Left ventricle myocardium inferior (tissue), 1 donor: ENCODE measurements around the gene TNFAIP3. TPM values are rescaled to one million over a fixed set of nuclear protein-coding genes. Genes with fewer than 3 reads are reported as not detected.

ENCODE experiments used
- DNase-seq: peaks from one replicate; pipeline ENCODE4 v3.0.0-alpha.2; 2020
- H3K27ac ChIP-seq: fragments of 200-600 bp; replicated peaks from 2 replicates; pipeline ENCODE4 v1.8.0; 2021
- H3K27me3 ChIP-seq: fragments of 200-600 bp; 2 replicates; pipeline ENCODE4 v1.8.0; 2021; ENCODE audit warnings: low read depth
- H3K36me3 ChIP-seq: fragments of 200-600 bp; 2 replicates; pipeline ENCODE4 v1.8.0; 2021
- H3K4me1 ChIP-seq: fragments of 200-600 bp; 2 replicates; pipeline ENCODE4 v1.8.0; 2021
- H3K4me3 ChIP-seq: fragments of 200-600 bp; 2 replicates; pipeline ENCODE4 v1.8.0; 2021; ENCODE audit warnings: mild to moderate bottlenecking, moderate library complexity
- H3K9me3 ChIP-seq: fragments of 200-600 bp; replicated peaks from 2 replicates; pipeline ENCODE4 v1.8.0; 2021
- intact Hi-C: fragments of 100-400 bp; cut with micrococcal nuclease; formaldehyde crosslinking; loops from one replicate; pipeline ENCODE4 v1.11.0; 2022
- long read RNA-seq: library from polyadenylated mRNA; unstranded; transcript quantifications from one replicate; pipeline ENCODE4 v2.0.0, GENCODE V29; 2021
- total RNA-seq: library from RNA; stranded (reverse); fragmentation: NEBNext Ultra II Directional; extraction: Animal tissue kit (Norgen Biotek cat#: 25700); gene quantifications from one replicate; pipeline ENCODE4 v1.2.1, GENCODE V29; 2021
- TF ChIP-seq, protein P1 (sequence below): fragments of 200-600 bp; IDR thresholded peaks from 2 replicates; pipeline ENCODE4 v1.8.0; 2021; ENCODE audit warnings: antibody characterized with exemption, mild to moderate bottlenecking, borderline replicate concordance
- donor health status: DM: no; HTN: yes; CAD: no; lungs with severe emphysema.

The TNFAIP3 gene
- 7.0 TPM for total RNA-seq
- long read RNA-seq, partial matches to known transcripts = 2 of 3 reads
- long read RNA-seq, other reads (novel, unspliced or antisense) = 1 of 3 reads

GRCh38 chr6:137866914-137867684 lies at the start of gene TNFAIP3:
Gene TNFAIP3 (plus strand): TSS chr6:137867259. CDS start chr6:137871228, 3,969 bp downstream.
- intact Hi-C loops = loop anchor here (10.0 kb wide), 1 partner anchor 62 kb away; no protein-coding TSS in a partner anchor
- H3K27ac ChIP-seq = peak within 1 kb of the TSS; percentile 93
- H3K36me3 ChIP-seq = peaks cover 10% of the 10 kb centered on the region
- peak within 1 kb of the TSS; percentile 100 for H3K4me3 ChIP-seq
- H3K4me1 ChIP-seq = peaks cover 60% of the 10 kb centered on the region
- TF ChIP-seq, protein P1, sequence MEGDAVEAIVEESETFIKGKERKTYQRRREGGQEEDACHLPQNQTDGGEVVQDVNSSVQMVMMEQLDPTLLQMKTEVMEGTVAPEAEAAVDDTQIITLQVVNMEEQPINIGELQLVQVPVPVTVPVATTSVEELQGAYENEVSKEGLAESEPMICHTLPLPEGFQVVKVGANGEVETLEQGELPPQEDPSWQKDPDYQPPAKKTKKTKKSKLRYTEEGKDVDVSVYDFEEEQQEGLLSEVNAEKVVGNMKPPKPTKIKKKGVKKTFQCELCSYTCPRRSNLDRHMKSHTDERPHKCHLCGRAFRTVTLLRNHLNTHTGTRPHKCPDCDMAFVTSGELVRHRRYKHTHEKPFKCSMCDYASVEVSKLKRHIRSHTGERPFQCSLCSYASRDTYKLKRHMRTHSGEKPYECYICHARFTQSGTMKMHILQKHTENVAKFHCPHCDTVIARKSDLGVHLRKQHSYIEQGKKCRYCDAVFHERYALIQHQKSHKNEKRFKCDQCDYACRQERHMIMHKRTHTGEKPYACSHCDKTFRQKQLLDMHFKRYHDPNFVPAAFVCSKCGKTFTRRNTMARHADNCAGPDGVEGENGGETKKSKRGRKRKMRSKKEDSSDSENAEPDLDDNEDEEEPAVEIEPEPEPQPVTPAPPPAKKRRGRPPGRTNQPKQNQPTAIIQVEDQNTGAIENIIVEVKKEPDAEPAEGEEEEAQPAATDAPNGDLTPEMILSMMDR = peak; percentile 93
- DNase-seq = peak; percentile 93
- no peaks in the 10 kb centered on the region for H3K9me3 ChIP-seq
- no peaks in the 10 kb centered on the region for H3K27me3 ChIP-seq

DNA sequence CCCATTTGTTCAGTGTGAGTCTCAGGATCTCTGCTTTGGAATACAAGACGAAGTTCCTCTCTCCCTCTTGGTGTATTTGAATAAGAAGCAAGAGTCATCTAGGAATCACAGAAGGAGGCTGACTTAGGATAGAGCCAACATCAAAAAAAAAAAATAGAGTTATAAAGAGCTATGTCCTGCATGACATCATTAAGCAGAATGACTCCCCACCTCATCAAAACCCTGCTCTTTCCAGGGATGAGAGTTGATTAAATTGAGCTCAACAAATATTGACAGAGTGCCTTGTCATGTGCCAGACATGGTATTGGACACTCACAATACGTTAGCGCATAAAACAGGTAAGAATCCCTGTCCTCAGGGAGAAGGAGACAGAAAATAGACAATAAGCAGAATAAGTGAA lies 48.6 kb upstream of the TNFAIP3 start:
- Histone ChIP-seq H3K4me3 (no peak overlapping the region), H3K27ac (no peak overlapping the region), H3K27me3 (peaks cover 8% of the 10 kb centered on the region), H3K36me3 (no peaks in the 10 kb centered on the region), H3K9me3 (no peaks in the 10 kb centered on the region), H3K4me1 (peaks cover 13% of the 10 kb centered on the region)
- intact Hi-C loops = no loop called here
- TF ChIP-seq, protein P1 = no peak
- DNase-seq = no peak

- intact Hi-C loops = no loop called here
- Histone ChIP-seq H3K9me3 (no peaks in the 10 kb centered on the region), H3K27ac (no peak overlapping the region), H3K4me1 (peaks cover 25% of the 10 kb centered on the region), H3K36me3 (no peaks in the 10 kb centered on the region), H3K27me3 (peaks cover 8% of the 10 kb centered on the region), H3K4me3 (no peak overlapping the region)
- DNase-seq = no peak
- TF ChIP-seq, protein P1 = no peak
These were observed 47.3 kb upstream of the TNFAIP3 start for GRCh38 chr6:137819740-137820139.

- Histone ChIP-seq H3K4me3 (no peak overlapping the region), H3K36me3 (no peaks in the 10 kb centered on the region), H3K9me3 (no peaks in the 10 kb centered on the region), H3K27me3 (peaks cover 8% of the 10 kb centered on the region), H3K27ac (peak overlapping the region; percentile 21), H3K4me1 (peaks cover 25% of the 10 kb centered on the region)
- intact Hi-C loops = no loop called here
- TF ChIP-seq, protein P1 = no peak
- no peak for DNase-seq
These were observed 46.6 kb upstream of the TNFAIP3 start for GRCh38 chr6:137820425-137820824.

- intact Hi-C loops = no loop called here
- DNase-seq = no peak
- Histone ChIP-seq H3K27me3 (peaks cover 3% of the 10 kb centered on the region), H3K4me1 (peaks cover 25% of the 10 kb centered on the region), H3K27ac (peak overlapping the region; percentile 25), H3K9me3 (no peaks in the 10 kb centered on the region), H3K4me3 (no peak overlapping the region), H3K36me3 (no peaks in the 10 kb centered on the region)
- TF ChIP-seq, protein P1 = no peak
These were observed 46.1 kb upstream of the TNFAIP3 start for GRCh38 chr6:137820952-137821351.
